ENCODE measurements around the gene DDIT3.

GRCh38 chr12:57470286-57470969, 49.9 kb downstream of the DDIT3 start:
- TF ChIP-seq POLR2AphosphoS5 (IDR thresholded peaks at IDR 0.05) (no peak), CTCF (IDR thresholded peaks at IDR 0.05; ENCODE audit: poor library complexity, severe bottlenecking) (no peak), EP300 (conservative IDR thresholded peaks at IDR 0.05; ENCODE audit: poor library complexity, severe bottlenecking) (no peak), RAD21 (conservative IDR thresholded peaks at IDR 0.05) (no peak)
